Testis (tissue), 3 donors: ENCODE data around the gene SUFU. TPM values are rescaled to one million over a fixed set of nuclear protein-coding genes. Genes with fewer than 3 reads are reported as not detected.

Experiments
- DNase-seq: peaks from one replicate; pipeline ENCODE4 v3.0.0-alpha.2; 2019
- H3K27ac ChIP-seq, 2 donors: fragments of 200-600 bp; sonication (generic); one replicate each; pipeline ENCODE4 v1.5.1; 2019
- H3K27me3 ChIP-seq: fragments of 200-600 bp; sonication (generic); one replicate; pipeline ENCODE4 v1.5.1; 2019
- H3K36me3 ChIP-seq: fragments of 200-600 bp; sonication (generic); one replicate; pipeline ENCODE4 v1.5.1; 2017; ENCODE audit warnings: low read depth; ENCODE audit errors: missing control alignments
- H3K4me1 ChIP-seq: fragments of 200-600 bp; sonication (generic); one replicate; pipeline ENCODE4 v1.5.1; 2019
- H3K4me3 ChIP-seq, 2 donors: fragments of 200-600 bp; sonication (generic); one replicate each; pipeline ENCODE4 v1.5.1; 2017 to 2019
- H3K9me3 ChIP-seq: fragments of 200-600 bp; sonication (generic); one replicate; pipeline ENCODE4 v1.5.1; 2017
- POLR2A ChIP-seq: fragments of 450-650 bp; IDR thresholded peaks from one replicate; pipeline ENCODE4 v1.6.1; 2017; ENCODE audit warnings: antibody characterized with exemption, mild to moderate bottlenecking, moderate library complexity
- WGBS, 2 donors: methylation state at CpG; one replicate each; pipeline ENCODE4 v1.1.5; 2018; 5-methylcytosine and 5-hydroxymethylcytosine counted together
- intact Hi-C: fragments of 100-400 bp; cut with DNase I; formaldehyde crosslinking; loops from one replicate; pipeline ENCODE4 v1.15.1; 2023; ENCODE audit warnings: low total_unique reads
- polyA plus RNA-seq: library from polyadenylated mRNA; stranded (reverse); fragments of 350-450 nt; fragmentation: Illumina TruSeq; extraction: RNeasy Lipid Tissue Mini Kit (QIAGEN cat#74804); gene quantifications from one replicate; pipeline ENCODE4 v1.2.3, GENCODE V29; 2014; ENCODE audit warnings: low read depth, low replicate concordance; ENCODE audit not compliant: insufficient read depth
- total RNA-seq, 2 donors: library from RNA; depleted of rRNA; stranded (reverse); fragments of >200 nt; gene quantifications; one replicate each; pipeline ENCODE4 v1.2.3, GENCODE V29; 2016
- TF ChIP-seq, protein P1 (sequence below), 3 experiments: fragments of 450-650 bp in 2 of 3; fragments of 200-600 bp in 1 of 3; sonication (generic) in 1 of 3; IDR thresholded peaks; one replicate each; pipeline ENCODE4 v1.5.1; 2016 to 2019; ENCODE audit warnings: antibody characterized with exemption in 3 of 3, mild to moderate bottlenecking in 2 of 3, moderate library complexity in 1 of 3

SUFU gene
- total and polyA plus RNA-seq, 3 donors from 2014 or later = 16.5 to 28.4 (median 22.9) TPM

DNA sequence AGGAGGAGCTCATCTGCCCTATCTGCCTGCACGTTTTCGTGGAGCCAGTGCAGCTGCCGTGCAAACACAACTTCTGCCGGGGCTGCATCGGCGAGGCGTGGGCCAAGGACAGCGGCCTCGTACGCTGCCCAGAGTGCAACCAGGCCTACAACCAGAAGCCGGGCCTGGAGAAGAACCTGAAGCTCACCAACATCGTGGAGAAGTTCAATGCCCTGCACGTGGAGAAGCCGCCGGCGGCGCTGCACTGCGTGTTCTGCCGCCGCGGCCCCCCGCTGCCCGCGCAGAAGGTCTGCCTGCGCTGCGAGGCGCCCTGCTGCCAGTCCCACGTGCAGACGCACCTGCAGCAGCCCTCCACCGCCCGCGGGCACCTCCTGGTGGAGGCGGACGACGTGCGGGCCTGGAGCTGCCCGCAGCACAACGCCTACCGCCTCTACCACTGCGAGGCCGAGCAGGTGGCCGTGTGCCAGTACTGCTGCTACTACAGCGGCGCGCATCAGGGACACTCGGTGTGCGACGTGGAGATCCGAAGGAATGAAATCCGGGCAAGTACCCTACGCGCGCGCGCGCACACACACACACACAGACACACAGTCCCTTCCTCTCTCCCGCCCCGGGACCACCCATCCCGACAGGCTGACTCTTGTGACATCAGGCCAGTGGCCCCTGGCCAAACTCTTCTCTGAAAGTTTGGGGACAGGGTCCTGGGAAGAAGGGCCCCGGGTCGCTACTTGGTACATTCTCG is 141.0 kb downstream of the SUFU start:
- Histone ChIP-seq H3K9me3 (no peaks in the 10 kb centered on the region), H3K4me1 (peaks cover 37% of the 10 kb centered on the region), H3K27ac (peak overlapping the region; percentile 96 to 99), H3K36me3 (no peaks in the 10 kb centered on the region), H3K4me3 (peak overlapping the region; percentile 79 to 81), H3K27me3 (no peaks in the 10 kb centered on the region)
- 0% methylated on average over 1 to 44 of the region's 62 CpGs for WGBS, 2 donors
- DNase-seq = peak; percentile 79
- intact Hi-C loops = loop anchor here (5.0 to 10.0 kb wide), 2 partner anchors 67 to 140 kb away; partner anchors contain the start of genes ACTR1A, ARL3, SFXN2 and SUFU
- no peak for TF ChIP-seq POLR2A
- TF ChIP-seq, protein P1, sequence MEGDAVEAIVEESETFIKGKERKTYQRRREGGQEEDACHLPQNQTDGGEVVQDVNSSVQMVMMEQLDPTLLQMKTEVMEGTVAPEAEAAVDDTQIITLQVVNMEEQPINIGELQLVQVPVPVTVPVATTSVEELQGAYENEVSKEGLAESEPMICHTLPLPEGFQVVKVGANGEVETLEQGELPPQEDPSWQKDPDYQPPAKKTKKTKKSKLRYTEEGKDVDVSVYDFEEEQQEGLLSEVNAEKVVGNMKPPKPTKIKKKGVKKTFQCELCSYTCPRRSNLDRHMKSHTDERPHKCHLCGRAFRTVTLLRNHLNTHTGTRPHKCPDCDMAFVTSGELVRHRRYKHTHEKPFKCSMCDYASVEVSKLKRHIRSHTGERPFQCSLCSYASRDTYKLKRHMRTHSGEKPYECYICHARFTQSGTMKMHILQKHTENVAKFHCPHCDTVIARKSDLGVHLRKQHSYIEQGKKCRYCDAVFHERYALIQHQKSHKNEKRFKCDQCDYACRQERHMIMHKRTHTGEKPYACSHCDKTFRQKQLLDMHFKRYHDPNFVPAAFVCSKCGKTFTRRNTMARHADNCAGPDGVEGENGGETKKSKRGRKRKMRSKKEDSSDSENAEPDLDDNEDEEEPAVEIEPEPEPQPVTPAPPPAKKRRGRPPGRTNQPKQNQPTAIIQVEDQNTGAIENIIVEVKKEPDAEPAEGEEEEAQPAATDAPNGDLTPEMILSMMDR (IDR thresholded peaks at IDR 0.05) = peak; percentile 37 to 45 (median 41)

DNA sequence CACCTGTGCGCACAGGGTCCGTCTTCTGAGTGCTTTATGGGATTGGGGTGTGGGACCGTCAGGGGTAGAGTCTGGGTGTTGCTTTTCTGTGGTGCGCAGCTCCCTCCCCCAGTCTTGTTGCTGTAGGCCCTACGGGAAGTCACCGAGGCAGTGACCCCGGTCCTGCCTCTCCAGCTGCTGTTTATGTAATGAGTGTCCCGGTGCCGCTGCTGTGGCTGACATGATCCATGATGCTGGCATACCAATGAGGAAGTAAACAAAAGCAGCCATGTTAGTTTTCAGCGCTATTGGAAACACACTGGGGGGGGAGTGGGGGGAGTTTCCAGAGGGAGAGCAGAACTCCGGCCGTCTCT is 141.6 kb downstream of the SUFU start:
- WGBS, 2 donors = 0 to 1% methylated on average over 12 of the region's 12 CpGs
- intact Hi-C loops = loop anchor here (10.0 kb wide), 1 partner anchor 141 kb away; the partner anchor contains the start of genes ACTR1A and SUFU
- TF ChIP-seq, protein P1 (IDR thresholded peaks at IDR 0.05) = no peak

DNA sequence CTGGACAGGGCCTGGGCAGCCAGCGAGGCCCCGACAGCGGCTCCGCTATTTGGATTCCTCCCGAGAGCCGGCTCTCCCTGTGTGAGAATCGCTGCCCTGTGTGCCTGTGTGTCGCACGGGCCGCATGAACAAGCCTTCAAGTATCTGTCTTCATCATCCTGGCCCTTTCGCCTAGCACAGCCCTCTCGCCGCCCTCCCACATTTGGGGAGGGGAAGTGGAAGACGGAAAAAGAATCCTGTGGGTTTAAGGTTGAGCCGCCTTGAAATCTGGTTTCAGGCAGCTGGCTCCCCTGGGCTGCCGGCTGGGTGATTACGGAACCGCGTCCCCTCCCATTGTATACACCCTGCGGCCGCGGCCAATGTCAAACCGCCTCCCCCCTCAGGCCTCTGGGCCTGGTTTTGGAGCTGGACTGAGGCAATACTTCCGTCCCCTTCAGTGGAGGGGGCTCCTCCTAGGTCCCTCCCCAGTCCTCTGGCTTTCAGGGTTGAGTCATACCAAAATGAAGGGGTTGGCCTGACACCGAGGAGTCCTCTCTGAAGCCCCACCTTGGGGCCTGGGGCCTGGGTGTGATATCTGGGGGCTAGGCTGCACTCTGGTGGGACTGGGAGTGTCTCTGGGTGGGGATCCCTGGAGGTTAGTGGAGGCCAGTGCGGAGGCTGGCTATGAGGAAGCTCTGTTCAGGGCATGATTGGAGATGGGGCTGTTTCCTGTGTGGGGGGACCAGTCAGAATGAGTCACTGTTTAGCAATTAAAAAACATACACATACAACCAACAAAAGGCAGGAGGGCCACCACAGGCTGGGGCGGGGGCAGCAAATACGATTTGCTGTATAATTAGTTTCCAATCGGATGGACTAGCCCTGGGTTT is 142.2 kb downstream of the SUFU start:
- intact Hi-C loops = loop anchor here (10.0 kb wide), 1 partner anchor 141 kb away; the partner anchor contains the start of genes ACTR1A and SUFU
- TF ChIP-seq, protein P1 (IDR thresholded peaks at IDR 0.05) = no peak
- no peak for TF ChIP-seq POLR2A
- Histone ChIP-seq H3K27me3 (no peaks in the 10 kb centered on the region), H3K27ac (peak overlapping the region; percentile 96 to 99), H3K36me3 (no peaks in the 10 kb centered on the region), H3K9me3 (no peaks in the 10 kb centered on the region), H3K4me1 (peaks cover 49% of the 10 kb centered on the region), H3K4me3 (peak overlapping the region; percentile 79 to 81)
- peak; percentile 86 for DNase-seq
- 1% methylated on average over 25 to 29 of the region's 29 CpGs for WGBS, 2 donors

More for the DNA sequence above, 141.6 kb downstream of the SUFU start:
- Histone ChIP-seq H3K36me3 (no peaks in the 10 kb centered on the region), H3K4me1 (peaks cover 43% of the 10 kb centered on the region), H3K4me3 (peak overlapping the region; percentile 79 to 81), H3K27ac (peak overlapping the region; percentile 96 to 99), H3K9me3 (no peaks in the 10 kb centered on the region), H3K27me3 (no peaks in the 10 kb centered on the region)
- DNase-seq = peak; percentile 71

DNA sequence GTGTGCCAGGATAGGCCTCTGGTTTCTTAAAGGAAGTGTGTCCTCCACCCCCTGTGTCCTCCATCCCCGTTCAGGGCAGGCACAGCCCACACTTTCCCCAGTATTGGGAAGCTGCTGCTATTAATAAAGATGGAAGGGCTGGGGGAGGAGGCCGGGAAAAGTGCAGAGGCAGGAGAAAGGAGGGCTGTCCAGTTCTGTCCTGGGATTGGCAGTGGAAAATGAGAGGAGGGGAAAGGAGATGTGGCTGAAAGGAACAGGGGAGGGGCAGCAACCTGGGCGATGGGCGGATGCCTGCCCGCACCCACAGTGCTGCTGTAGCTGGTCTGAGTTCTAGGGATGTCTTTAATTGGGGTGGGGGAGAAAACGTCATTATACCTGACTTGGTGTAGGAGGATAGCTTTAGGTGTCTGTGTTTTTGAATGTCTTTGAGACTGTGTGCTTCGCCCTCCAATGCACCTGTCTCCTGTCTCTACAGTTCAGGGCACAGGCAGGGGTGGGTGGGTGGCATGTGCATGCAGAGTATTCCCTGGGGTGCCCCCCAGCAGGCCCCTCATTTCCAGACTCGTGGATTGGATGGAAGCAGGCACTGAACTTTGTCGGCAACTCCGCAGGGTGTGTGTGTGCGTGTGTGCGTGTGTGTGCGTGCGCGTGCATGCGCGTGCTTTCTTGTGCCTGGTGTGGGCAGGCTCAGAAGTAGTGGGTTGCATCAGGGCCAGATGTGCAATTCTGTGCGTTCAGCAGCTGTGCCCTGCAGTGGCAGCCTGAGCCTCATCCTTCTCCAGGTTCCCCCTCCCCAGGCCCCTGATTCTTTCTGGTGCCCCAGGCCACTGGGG is 143.1 kb downstream of the SUFU start:
- Histone ChIP-seq H3K27ac (peak overlapping the region; percentile 96 to 99), H3K9me3 (no peaks in the 10 kb centered on the region), H3K27me3 (no peaks in the 10 kb centered on the region), H3K36me3 (no peaks in the 10 kb centered on the region), H3K4me1 (peaks cover 52% of the 10 kb centered on the region), H3K4me3 (peak overlapping the region; percentile 79 to 81)
- intact Hi-C loops = loop anchor here (10.0 kb wide), 1 partner anchor 142 kb away; the partner anchor contains the start of genes ACTR1A and SUFU
- 21 to 41% methylated on average over 10 to 18 of the region's 18 CpGs for WGBS, 2 donors
- DNase-seq = peak; percentile 82
- TF ChIP-seq POLR2A = no peak
- TF ChIP-seq, protein P1 (IDR thresholded peaks at IDR 0.05) = no peak
